ENCODE data around the gene RIN2. TPM values are rescaled to one million over a fixed set of nuclear protein-coding genes. Genes with fewer than 3 reads are reported as not detected.

Gene RIN2
- total RNA-seq, 1 donor = 61.1 TPM

DNA sequence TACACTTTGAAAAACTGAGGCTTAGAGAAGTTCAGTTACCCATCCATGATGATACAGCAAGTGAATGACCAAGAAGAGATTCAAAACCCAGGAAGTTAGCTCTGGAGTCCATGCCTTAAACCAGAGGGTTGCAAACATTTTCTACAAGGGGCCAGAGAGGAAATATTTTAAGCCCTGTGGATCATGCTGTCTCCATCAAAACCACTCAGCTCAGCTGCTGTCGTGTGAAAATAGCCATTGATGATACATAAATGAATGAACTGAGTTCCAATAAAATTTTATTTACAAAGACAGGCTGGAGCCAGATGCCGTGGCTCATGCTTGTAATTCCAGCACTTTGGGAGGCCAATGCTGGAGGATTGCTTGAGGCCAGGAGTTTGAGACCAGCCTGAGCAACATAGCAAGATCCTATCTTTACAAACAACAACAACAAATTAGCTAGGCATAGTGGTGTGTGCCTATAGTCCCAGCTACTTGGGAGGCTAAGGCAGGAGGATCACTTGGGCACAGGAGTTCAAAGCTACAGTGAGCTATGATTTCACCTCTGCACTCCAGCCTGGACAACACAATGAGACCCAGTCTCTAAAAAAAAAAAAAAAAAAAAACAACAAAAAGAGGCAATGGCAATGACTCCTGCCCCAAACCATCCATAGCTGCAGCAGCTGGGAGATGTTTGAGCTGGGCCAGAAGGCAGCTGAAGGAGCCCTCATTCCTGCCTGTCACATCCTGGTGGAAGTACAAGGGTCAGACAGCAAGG, 44.1 kb upstream of the RIN2 start:
- H3K4me3 ChIP-seq (ENCODE audit: low read depth, low read length) = no peak overlapping the region
- DNase-seq (ENCODE audit: low read depth) = no peak
- TF ChIP-seq, protein P1, sequence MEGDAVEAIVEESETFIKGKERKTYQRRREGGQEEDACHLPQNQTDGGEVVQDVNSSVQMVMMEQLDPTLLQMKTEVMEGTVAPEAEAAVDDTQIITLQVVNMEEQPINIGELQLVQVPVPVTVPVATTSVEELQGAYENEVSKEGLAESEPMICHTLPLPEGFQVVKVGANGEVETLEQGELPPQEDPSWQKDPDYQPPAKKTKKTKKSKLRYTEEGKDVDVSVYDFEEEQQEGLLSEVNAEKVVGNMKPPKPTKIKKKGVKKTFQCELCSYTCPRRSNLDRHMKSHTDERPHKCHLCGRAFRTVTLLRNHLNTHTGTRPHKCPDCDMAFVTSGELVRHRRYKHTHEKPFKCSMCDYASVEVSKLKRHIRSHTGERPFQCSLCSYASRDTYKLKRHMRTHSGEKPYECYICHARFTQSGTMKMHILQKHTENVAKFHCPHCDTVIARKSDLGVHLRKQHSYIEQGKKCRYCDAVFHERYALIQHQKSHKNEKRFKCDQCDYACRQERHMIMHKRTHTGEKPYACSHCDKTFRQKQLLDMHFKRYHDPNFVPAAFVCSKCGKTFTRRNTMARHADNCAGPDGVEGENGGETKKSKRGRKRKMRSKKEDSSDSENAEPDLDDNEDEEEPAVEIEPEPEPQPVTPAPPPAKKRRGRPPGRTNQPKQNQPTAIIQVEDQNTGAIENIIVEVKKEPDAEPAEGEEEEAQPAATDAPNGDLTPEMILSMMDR (IDR thresholded peaks at IDR 0.05; ENCODE audit: insufficient read depth, low read length) = no peak

- no peak overlapping the region for H3K4me3 ChIP-seq (ENCODE audit: low read depth, low read length)
- TF ChIP-seq, protein P1 (IDR thresholded peaks at IDR 0.05; ENCODE audit: insufficient read depth, low read length) = no peak
- DNase-seq (ENCODE audit: low read depth) = no peak
These were observed 43.5 kb upstream of the RIN2 start for GRCh38 chr20:19714579-19714840.

- TF ChIP-seq, protein P1 (IDR thresholded peaks at IDR 0.05; ENCODE audit: insufficient read depth, low read length) = no peak
- no peak overlapping the region for H3K4me3 ChIP-seq (ENCODE audit: low read depth, low read length)
- no peak for DNase-seq (ENCODE audit: low read depth)
These were observed 42.1 kb upstream of the RIN2 start for GRCh38 chr20:19715986-19716385.

DNA sequence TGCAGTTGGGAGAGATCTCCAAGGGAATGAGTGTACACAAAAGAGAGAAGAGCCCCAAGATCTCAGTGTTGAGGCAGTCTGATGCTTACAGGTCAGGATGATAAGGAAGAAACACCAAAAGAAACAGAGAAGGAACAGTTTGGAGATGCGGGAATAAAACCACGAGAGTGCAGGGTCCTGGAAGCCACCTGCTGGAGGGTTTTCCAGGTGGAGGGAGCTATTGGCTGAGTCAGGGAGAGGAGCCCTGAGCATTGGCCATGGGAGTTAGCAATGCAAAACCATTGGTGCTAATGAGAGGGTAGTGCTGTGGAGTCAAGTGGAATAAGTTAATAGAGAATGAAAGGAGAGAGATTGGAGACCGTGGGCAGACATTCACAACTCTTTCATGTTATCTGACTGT, 39.2 kb upstream of the RIN2 start:
- TF ChIP-seq, protein P1 (IDR thresholded peaks at IDR 0.05; ENCODE audit: insufficient read depth, low read length) = no peak
- no peak for DNase-seq (ENCODE audit: low read depth)
- H3K4me3 ChIP-seq (ENCODE audit: low read depth, low read length) = no peak overlapping the region

DNA sequence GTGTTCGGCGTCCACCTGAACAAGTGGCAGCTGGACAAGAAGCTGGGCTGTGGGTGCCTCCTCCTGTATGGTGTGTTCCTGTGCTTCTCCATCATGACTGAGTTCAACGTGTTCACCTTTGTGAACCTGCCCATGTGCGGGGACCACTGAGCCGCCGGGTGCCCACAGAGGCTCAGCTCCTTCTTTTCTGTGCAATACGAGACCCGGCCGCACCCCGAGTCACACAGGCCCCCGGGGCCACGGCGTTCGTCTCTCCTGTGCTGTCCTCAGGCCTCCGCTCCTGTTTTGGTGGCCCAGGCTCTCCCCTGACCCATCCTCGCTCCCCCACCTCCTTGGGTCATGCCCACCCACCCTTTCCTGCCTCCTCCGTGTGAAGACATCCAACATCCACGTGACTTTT, 37.1 kb upstream of the RIN2 start:
- H3K4me3 ChIP-seq (ENCODE audit: low read depth, low read length) = no peak overlapping the region
- TF ChIP-seq, protein P1 (IDR thresholded peaks at IDR 0.05; ENCODE audit: insufficient read depth, low read length) = no peak
- DNase-seq (ENCODE audit: low read depth) = no peak

DNA sequence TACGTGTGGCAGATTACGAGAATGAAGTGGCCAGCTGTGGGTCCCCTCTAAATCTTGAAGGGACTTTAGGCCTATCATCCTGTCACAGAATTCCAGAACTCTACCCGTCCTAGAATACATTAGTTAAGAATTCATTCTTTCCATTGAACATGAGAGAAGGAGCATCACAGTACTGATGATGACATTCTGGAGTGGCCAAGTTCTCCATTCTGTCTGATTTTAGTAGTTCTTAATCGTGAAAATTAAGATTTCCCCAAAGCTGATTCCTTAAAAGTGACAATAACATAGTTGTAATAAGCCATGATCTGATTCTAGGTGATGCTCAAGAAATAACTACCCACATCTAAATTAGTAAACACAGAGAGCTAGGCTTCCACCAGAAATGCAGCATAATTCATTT, 35.0 kb upstream of the RIN2 start:
- H3K4me3 ChIP-seq (ENCODE audit: low read depth, low read length) = no peak overlapping the region
- TF ChIP-seq, protein P1 (IDR thresholded peaks at IDR 0.05; ENCODE audit: insufficient read depth, low read length) = no peak
- no peak for DNase-seq (ENCODE audit: low read depth)

Data from fibroblast of the aortic adventitia (primary cell).